IMR-90 (cell line): ENCODE results near the gene NEURL1B.

ENCODE experiments used
- CTCF ChIP-seq: conservative IDR thresholded peaks from 2 replicates; pipeline ENCODE4 v1.5.1; 2012; ENCODE audit warnings: mild to moderate bottlenecking, low read depth, low read length, improper control_type of control experiment
- FOS ChIP-seq: fragments of 150-350 bp; IDR thresholded peaks from 2 replicates; pipeline ENCODE4 v1.6.1; 2016; ENCODE audit warnings: low read depth, low read length
- MAZ ChIP-seq: IDR thresholded peaks from 2 replicates; pipeline ENCODE4 v1.6.1; 2012; ENCODE audit warnings: low read depth, mild to moderate bottlenecking, low read length, improper control_type of control experiment, moderate library complexity, borderline replicate concordance
- MXI1 ChIP-seq: IDR thresholded peaks from 2 replicates; pipeline ENCODE4 v1.6.1; 2012; ENCODE audit warnings: low read depth, mild to moderate bottlenecking, low read length, moderate library complexity, borderline replicate concordance
- POLR2A ChIP-seq: IDR thresholded peaks from 2 replicates; pipeline ENCODE4 v1.6.1; 2012; ENCODE audit warnings: mild to moderate bottlenecking, low read depth, low read length
- RAD21 ChIP-seq: IDR thresholded peaks from 2 replicates; pipeline ENCODE4 v1.6.1; 2012; ENCODE audit warnings: low read length, improper control_type of control experiment
- RCOR1 ChIP-seq: IDR thresholded peaks from 2 replicates; pipeline ENCODE4 v1.6.1; 2012; ENCODE audit warnings: mild to moderate bottlenecking, low read length, improper control_type of control experiment; ENCODE audit not compliant: insufficient replicate concordance
- RFX5 ChIP-seq: IDR thresholded peaks from 2 replicates; pipeline ENCODE4 v1.8.0; 2012; ENCODE audit warnings: low read depth, mild to moderate bottlenecking, low read length, moderate library complexity
- SMC3 ChIP-seq: fragments of 150-350 bp; IDR thresholded peaks from 2 replicates; pipeline ENCODE4 v1.6.1; 2016; ENCODE audit warnings: low read depth, mild to moderate bottlenecking, antibody characterized with exemption, low read length, moderate library complexity
- USF2 ChIP-seq: fragments of 150-350 bp; IDR thresholded peaks from 2 replicates; pipeline ENCODE4 v1.6.1; 2017; ENCODE audit warnings: mild to moderate bottlenecking, antibody characterized with exemption, low read length, low read depth

GRCh38 chr5:172633403-172633970 is 7.6 kb upstream of the NEURL1B start:
- TF ChIP-seq FOS (no peak), CTCF (no peak), MAZ (no peak), RAD21 (no peak), SMC3 (no peak), RFX5 (no peak), POLR2A (no peak), RCOR1 (no peak), USF2 (no peak), MXI1 (no peak)
